Suprapubic skin (tissue), 4 donors: ENCODE measurements around the gene DENND6B. TPM values are rescaled to one million over a fixed set of nuclear protein-coding genes. Genes with fewer than 3 reads are reported as not detected.
A peak's percentile ranks its signal among the peaks of the same experiment; 100 is the strongest.

Experiments used
- DNase-seq, 2 donors: peaks; one replicate each; pipeline ENCODE4 v3.0.0-alpha.2; 2019; ENCODE audit warnings: low spot score in 2 of 2
- H3K27ac ChIP-seq: fragments of 200-600 bp; sonication (generic); one replicate; pipeline ENCODE4 v1.5.1; 2019
- H3K27me3 ChIP-seq: fragments of 200-600 bp; sonication (generic); one replicate; pipeline ENCODE4 v1.5.1; 2019
- H3K36me3 ChIP-seq: fragments of 200-600 bp; sonication (generic); one replicate; pipeline ENCODE4 v1.5.1; 2019
- H3K4me1 ChIP-seq: fragments of 200-600 bp; sonication (generic); one replicate; pipeline ENCODE4 v1.5.1; 2019
- H3K4me3 ChIP-seq: fragments of 200-600 bp; sonication (generic); one replicate; pipeline ENCODE4 v1.5.1; 2019; ENCODE audit warnings: mild to moderate bottlenecking
- H3K9me3 ChIP-seq: fragments of 200-600 bp; sonication (generic); one replicate; pipeline ENCODE4 v1.5.1; 2019
- EP300 ChIP-seq: sonication (generic); formaldehyde crosslinking; IDR thresholded peaks from one replicate; pipeline ENCODE4 v1.6.1; 2017; ENCODE audit warnings: antibody characterized with exemption
- POLR2A ChIP-seq, 2 donors: fragments of 450-650 bp; IDR thresholded peaks; one replicate each; pipeline ENCODE4 v1.6.1; 2017; ENCODE audit warnings: antibody characterized with exemption in 2 of 2, mild to moderate bottlenecking in 2 of 2, moderate library complexity in 2 of 2
- POLR2AphosphoS5 ChIP-seq, 3 donors: sonication (generic); formaldehyde crosslinking; IDR thresholded peaks; one replicate each; pipeline ENCODE4 v1.6.1; 2017; ENCODE audit warnings: antibody characterized with exemption in 3 of 3
- whole genome bisulfite sequencing: methylation state at CpG from one replicate; pipeline ENCODE4 v1.1.5; 2018; 5-methylcytosine and 5-hydroxymethylcytosine counted together
- total RNA-seq, 4 donors: library from RNA; depleted of rRNA; stranded (reverse); fragments of >200 nt; gene quantifications; one replicate each; pipeline ENCODE4 v1.1.0, GENCODE V29; 2016
- TF ChIP-seq, protein P1 (sequence below), 2 donors: fragments of 200-600 bp in 1 of 2; fragments of 450-650 bp in 1 of 2; sonication (generic) in 1 of 2; IDR thresholded peaks; one replicate each; pipeline ENCODE4 v1.5.1; 2016 to 2019; ENCODE audit warnings: antibody characterized with exemption in 2 of 2, mild to moderate bottlenecking in 1 of 2, moderate library complexity in 1 of 2

Gene DENND6B
- total RNA-seq, 4 donors from 2014 or later = 3.3 to 5.4 (median 3.4) TPM

DNA sequence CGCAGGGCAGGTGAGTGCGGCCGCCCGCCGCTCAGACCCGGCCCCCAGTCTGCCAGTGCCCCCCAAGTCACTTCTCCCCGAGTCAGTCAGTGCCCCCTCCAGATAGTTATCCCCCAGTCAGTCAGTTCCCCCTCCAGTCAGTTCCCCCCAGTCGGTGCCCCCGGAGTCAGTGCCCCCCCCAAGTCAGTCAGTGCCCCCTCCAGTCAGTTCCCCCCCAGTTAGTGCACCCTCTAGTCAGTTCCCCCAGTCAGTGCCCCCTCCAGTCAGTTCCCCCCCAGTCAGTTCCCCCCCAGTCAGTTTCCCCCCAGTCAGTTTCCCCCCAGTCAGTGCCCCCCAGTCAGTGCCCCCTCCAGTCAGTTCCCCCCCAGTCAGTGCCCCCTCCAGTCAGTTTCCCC is 16.7 kb upstream of the DENND6B start:
- Histone ChIP-seq H3K9me3 (no peaks in the 10 kb centered on the region), H3K27ac (peak overlapping the region; percentile 77), H3K4me3 (peak overlapping the region; percentile 79), H3K36me3 (no peaks in the 10 kb centered on the region), H3K27me3 (no peaks in the 10 kb centered on the region), H3K4me1 (peaks cover 30% of the 10 kb centered on the region)
- no peak for DNase-seq
- TF ChIP-seq POLR2A (IDR thresholded peaks at IDR 0.05) = no peak
- TF ChIP-seq EP300 = no peak
- TF ChIP-seq, protein P1, sequence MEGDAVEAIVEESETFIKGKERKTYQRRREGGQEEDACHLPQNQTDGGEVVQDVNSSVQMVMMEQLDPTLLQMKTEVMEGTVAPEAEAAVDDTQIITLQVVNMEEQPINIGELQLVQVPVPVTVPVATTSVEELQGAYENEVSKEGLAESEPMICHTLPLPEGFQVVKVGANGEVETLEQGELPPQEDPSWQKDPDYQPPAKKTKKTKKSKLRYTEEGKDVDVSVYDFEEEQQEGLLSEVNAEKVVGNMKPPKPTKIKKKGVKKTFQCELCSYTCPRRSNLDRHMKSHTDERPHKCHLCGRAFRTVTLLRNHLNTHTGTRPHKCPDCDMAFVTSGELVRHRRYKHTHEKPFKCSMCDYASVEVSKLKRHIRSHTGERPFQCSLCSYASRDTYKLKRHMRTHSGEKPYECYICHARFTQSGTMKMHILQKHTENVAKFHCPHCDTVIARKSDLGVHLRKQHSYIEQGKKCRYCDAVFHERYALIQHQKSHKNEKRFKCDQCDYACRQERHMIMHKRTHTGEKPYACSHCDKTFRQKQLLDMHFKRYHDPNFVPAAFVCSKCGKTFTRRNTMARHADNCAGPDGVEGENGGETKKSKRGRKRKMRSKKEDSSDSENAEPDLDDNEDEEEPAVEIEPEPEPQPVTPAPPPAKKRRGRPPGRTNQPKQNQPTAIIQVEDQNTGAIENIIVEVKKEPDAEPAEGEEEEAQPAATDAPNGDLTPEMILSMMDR (IDR thresholded peaks at IDR 0.05) = no peak
- no peak for TF ChIP-seq POLR2AphosphoS5 (IDR thresholded peaks at IDR 0.05)
- WGBS = no CpG with 5 or more reads among the region's 9 CpGs

DNA sequence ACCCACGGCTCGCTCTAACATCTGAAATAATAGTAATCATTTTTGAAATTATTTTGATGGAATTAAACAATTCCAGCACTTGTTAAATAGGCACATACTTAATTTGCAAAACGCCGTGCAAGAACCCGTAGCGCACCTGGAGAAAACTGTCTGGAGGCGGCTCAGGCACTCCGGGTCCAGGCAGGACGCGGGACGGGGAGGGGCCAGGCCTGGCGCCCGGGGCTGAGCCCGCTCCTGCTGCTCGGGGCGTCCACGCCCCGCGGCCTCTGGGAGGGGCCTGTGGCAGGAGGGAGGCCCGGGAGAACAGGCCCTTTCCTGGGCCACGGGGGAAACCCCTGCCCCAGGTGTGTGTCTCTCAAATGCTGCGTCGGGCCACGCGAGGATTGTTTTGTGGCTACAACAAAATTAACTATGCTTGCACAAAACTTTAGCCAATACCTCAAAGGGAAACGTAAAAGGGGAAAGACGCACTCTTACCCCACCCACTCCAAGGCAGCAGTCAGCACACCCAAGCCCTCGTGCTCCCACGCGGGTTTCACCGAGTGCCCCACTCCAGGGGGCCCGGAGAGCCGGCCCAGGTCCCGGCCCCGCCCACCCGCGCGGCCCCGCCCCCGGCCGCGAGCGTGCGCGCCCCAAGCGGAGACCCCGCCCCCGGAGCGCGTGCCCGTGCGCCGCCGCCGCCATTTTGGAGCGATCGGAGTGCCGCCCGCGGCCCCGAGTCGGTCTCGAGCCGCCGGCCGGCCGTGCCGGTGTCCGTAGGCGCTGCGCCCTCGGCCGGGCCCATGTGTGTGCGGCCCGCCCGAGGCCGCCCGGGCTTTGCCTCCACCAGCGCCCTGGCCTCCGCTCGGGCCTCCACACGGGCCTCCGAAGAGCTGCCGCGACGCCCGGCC is 16.1 kb upstream of the DENND6B start, which contains the start of gene PPP6R2:
Gene PPP6R2 (plus strand): TSS at position 677 of the 890 bp plus-strand sequence. CDS start 50,582 bp downstream, outside the sequence.
- 0% methylated on average over 21 of the region's 87 CpGs for WGBS
- H3K4me3 ChIP-seq = peak within 1 kb of the TSS; percentile 79
- H3K9me3 ChIP-seq = no peaks in the 10 kb centered on the region
- H3K27ac ChIP-seq = peak within 1 kb of the TSS; percentile 77
- no peaks in the 10 kb centered on the region for H3K36me3 ChIP-seq
- peak; percentile 82 to 88 for DNase-seq
- H3K4me1 ChIP-seq = peaks cover 30% of the 10 kb centered on the region
- H3K27me3 ChIP-seq = no peaks in the 10 kb centered on the region
- TF ChIP-seq EP300 (no peak), POLR2A (IDR thresholded peaks at IDR 0.05) (peak in 1 of 2 donors; percentile 20)
- TF ChIP-seq, protein P1 (IDR thresholded peaks at IDR 0.05) = no peak

DNA sequence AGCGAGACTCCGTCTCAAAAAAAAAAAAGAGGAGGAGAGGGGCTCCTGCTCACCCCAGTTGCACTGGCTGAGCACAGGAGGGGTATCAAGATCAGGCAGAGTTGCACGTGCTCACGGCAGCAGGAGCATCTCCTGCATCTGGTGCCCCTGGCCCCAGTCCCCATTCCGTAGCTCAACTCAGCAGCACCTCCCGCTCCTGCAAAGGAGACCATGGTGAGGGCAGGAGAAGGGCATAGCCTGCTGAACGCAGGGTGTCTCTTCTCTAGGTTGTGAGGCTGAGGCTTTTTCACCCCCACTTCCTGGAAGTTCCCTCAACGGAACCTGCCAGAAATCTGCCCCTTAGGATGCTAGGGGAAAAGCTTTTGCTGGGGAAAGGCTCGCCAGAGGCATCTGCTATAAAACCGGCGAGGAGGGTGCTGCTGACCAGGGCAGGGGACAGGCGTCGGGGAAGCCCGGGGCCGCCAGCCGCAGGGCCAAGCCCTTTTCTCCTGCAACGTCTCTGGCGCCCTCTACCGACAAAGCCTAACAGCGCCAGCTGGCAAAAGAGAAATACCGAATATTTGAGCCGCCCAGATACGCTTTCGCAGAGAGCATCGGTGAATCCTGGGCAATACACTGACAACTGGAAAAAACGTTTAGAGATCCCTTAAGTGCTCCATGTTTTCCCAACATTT is 15.3 kb upstream of the DENND6B start:
- TF ChIP-seq, protein P1 (IDR thresholded peaks at IDR 0.05) = peak; percentile 82 to 96
- peak in 1 of 3 donors; percentile 8 for TF ChIP-seq POLR2AphosphoS5 (IDR thresholded peaks at IDR 0.05)
- TF ChIP-seq EP300 = no peak
- H3K27ac ChIP-seq = peak overlapping the region; percentile 77
- H3K36me3 ChIP-seq = no peaks in the 10 kb centered on the region
- WGBS = 10% methylated on average over 26 of the region's 26 CpGs
- H3K9me3 ChIP-seq = no peaks in the 10 kb centered on the region
- peaks cover 24% of the 10 kb centered on the region for H3K4me1 ChIP-seq
- H3K4me3 ChIP-seq = peak overlapping the region; percentile 79
- DNase-seq = peak; percentile 91 to 94
- H3K27me3 ChIP-seq = no peaks in the 10 kb centered on the region

DNA sequence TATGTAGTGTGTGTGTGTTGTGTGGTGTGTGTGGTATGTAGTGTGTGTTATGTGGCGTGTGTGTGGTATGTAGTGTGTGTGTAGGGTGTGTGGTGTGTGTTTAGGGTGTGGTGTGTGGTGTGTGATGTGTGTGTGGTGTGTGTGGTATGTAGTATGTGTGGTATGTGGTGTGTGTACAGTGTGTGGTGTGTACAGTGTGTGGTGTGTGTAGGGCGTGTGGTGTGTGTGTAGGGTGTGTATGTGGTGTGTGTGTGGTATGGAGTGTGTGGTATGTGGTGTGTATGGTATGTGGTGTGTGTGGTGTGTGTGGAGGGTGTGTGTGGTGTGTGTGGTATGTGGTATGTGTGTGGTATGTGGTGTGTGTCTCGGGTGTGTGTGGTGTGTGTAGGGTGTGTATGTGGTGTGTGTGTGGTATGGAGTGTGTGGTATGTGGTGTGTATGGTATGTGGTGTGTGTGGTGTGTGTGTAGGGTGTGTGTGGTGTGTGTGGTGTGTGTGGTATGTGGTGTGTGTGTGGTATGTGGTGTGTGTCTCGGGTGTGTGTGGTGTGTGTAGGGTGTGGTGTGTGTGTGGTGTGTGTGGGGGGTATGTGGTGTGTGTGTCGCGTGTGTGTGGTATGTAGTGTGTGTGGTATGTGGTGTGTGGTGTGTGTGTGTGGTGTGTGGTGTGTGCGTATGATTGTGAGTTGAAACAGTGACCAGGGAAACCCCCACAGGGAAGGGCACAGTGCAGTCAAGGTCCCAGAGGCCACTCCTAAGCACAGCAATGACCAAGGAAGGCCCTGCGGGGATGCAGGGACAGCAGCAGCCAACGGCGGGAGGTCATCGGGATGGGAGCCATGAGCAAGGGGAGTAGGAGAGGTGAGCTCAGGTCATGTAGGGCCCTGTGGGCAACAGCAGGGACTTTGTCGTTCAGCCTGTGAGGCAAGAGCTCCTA is 13.4 kb upstream of the DENND6B start:
- Histone ChIP-seq H3K9me3 (no peaks in the 10 kb centered on the region), H3K36me3 (no peaks in the 10 kb centered on the region), H3K27me3 (no peaks in the 10 kb centered on the region), H3K27ac (no peak overlapping the region), H3K4me3 (no peak overlapping the region), H3K4me1 (peaks cover 12% of the 10 kb centered on the region)
- no peak for TF ChIP-seq POLR2A (IDR thresholded peaks at IDR 0.05)
- TF ChIP-seq, protein P1 (IDR thresholded peaks at IDR 0.05) = no peak
- TF ChIP-seq EP300 = no peak
- no peak for TF ChIP-seq POLR2AphosphoS5 (IDR thresholded peaks at IDR 0.05)
- no peak for DNase-seq
- 74% methylated on average over 12 of the region's 12 CpGs for WGBS
